HFF-Myc (cell line): Measurements from ENCODE around the gene EIF2AK3.

Experiments
- DNase-seq: peaks from one replicate; pipeline ENCODE4 v3.0.0-alpha.2; 2011; ENCODE audit warnings: low read depth; ENCODE audit errors: extremely low read depth
- H3K4me3 ChIP-seq: replicated peaks from 2 replicates; pipeline ENCODE4 v1.5.1; 2011; ENCODE audit warnings: low read depth, mild to moderate bottlenecking, control low read depth, low read length
- TF ChIP-seq, protein P1 (sequence below): IDR thresholded peaks from 2 replicates; pipeline ENCODE4 v1.5.1; 2012; ENCODE audit warnings: mild to moderate bottlenecking, low read depth, low read length, control low read depth; ENCODE audit errors: missing control alignments

The EIF2AK3 gene

DNA sequence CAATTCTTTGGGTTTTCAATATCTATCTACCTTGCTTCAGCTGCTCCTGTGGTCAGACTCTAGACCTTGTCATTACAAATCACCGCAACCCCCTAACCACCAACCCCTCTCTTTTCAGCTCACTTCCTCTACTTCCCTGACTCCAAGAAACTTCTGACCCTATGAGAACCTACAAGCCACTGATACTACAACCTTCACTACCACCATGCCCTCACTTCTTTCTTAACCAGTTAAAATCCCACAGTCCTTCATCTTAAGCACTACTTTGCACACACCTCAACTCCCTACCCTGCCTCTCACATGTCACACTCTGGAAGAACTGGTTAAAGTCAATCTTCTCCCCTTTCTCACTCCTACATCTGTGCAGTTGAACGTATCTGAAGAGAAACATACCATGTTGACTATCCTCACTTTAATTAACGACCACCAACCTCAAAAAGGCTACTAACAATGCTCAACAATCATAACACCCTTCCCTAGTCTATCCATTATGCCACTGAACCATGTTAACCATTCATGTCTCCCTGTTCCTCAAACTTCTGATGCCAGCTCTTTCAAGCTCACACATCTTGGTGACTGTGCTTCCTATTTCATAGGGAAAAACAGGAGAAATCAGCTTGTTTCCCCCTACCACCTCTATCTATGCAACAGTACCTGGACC lies 12.6 kb downstream of the EIF2AK3 start:
- no peak for DNase-seq
- TF ChIP-seq, protein P1, sequence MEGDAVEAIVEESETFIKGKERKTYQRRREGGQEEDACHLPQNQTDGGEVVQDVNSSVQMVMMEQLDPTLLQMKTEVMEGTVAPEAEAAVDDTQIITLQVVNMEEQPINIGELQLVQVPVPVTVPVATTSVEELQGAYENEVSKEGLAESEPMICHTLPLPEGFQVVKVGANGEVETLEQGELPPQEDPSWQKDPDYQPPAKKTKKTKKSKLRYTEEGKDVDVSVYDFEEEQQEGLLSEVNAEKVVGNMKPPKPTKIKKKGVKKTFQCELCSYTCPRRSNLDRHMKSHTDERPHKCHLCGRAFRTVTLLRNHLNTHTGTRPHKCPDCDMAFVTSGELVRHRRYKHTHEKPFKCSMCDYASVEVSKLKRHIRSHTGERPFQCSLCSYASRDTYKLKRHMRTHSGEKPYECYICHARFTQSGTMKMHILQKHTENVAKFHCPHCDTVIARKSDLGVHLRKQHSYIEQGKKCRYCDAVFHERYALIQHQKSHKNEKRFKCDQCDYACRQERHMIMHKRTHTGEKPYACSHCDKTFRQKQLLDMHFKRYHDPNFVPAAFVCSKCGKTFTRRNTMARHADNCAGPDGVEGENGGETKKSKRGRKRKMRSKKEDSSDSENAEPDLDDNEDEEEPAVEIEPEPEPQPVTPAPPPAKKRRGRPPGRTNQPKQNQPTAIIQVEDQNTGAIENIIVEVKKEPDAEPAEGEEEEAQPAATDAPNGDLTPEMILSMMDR, result no peak
- no peak overlapping the region for H3K4me3 ChIP-seq

DNA sequence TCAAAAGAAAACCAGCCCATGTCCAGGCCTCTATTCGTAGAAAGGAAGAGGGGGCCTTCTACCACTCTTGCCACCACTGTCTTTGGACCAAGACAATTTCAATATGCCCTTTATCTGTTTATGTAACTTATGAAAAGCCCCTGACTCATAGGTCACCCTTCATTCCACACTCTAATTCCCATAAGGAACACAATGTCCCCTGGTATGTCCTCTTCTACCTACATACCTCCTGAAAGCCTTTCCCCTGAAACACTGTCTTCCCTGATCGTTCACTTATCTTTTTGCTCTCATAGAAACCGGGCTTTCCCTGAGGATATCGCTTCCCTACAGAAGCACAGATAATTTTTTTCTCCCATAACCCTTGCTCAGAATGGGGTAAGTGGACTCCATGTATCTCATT lies 13.3 kb downstream of the EIF2AK3 start:
- TF ChIP-seq, protein P1, result no peak
- DNase-seq, result no peak
- H3K4me3 ChIP-seq, result no peak overlapping the region

DNA sequence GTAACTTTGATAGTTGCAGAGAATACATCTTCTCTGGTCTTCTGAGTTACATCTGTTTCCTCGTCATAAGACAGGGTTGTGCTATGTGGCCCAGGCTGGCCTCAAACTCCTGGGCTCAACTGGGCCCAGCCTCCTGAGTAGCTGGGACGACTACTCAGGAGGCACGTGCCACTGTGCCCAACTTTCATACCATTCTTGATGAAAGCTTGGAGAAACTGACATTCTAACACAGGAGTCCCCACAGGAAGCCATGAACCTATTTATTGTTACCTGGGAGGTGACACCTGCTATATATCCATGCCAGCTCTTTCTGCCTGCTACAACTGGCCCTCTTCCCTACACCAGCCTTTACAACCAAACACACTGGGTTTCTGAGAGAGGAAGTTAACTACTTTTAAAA lies 19.1 kb downstream of the EIF2AK3 start:
- no peak overlapping the region for H3K4me3 ChIP-seq
- TF ChIP-seq, protein P1, result no peak
- no peak for DNase-seq

DNA sequence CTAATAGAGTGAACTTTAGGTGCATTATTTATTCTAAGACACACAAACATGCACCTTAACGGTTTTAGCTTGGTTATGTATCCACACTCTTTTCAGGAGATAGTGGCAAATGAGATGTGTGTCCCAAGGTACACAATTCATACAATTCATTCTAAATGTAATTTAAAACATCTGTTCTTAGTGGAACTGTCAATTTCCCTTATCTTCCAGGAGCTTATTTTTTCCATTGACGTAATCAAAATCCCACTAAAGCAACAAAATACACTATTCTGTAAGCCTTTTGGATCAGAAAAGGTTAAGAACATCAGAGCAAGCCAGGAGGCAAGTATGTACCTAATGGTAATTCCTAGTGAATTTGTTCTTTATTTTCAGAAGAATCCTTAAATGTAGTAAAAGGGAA lies 19.8 kb downstream of the EIF2AK3 start:
- no peak overlapping the region for H3K4me3 ChIP-seq
- DNase-seq, result no peak
- TF ChIP-seq, protein P1, result no peak

DNA sequence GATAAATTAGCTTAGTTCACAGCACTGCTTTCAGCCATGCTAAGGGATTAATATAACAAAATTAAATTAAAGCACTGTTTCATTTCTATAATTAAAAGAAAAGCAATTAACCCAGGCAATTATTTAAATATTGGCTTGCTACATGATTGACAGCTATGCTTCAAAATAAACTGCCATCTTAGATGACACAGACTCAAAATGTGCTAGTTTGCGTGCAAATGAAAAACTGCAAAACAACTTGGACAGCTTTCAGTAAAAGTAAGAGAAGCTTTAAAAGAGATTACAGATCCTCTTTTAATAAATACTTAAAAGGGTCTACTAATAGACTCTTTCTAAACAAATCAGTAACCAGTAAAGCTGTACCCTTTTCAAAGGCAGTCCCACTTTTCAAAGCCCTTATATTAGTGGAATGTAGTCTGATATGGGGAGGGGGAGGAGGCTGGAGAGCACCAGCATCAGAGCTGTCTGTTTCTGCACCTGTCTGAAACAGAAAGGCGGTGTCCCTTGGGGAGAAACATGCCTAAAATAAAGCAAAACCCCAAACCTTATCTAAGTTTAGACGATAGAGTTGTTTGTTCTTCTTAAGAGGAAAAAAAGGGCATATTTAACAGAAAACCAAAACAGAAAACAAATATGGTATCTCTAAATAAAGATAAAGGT lies 20.8 kb downstream of the EIF2AK3 start:
- DNase-seq, result no peak
- TF ChIP-seq, protein P1, result no peak
- H3K4me3 ChIP-seq, result no peak overlapping the region

DNA sequence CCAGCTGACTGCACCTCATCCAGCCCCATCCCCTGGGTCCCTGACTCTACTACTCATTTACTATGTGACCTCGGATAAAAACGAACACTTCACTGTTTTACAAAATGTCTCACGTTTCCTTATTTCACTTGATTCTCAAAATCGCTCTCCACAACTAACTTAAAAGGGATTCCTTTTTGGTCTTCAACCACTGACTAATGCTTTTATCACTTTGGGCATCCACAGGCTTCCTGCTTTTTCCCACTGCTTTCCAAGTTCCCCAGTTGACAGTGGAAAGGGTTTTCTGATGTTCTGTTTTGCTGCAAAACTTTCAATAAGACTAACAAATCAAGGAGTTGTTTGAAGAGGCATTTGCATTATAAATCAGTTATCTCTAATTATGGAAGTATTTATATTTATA lies 24.1 kb downstream of the EIF2AK3 start:
- TF ChIP-seq, protein P1, result no peak
- H3K4me3 ChIP-seq, result no peak overlapping the region
- no peak for DNase-seq
